ENCODE measurements around the gene HS6ST2. TPM values are rescaled to one million over a fixed set of nuclear protein-coding genes. Genes with fewer than 3 reads are reported as not detected.
"Not testable (repeated sequence)": the region's sequence is repeated elsewhere in the genome, so short reads cannot be mapped to it uniquely, and the experiment has no call there.

The HS6ST2 gene
- total RNA-seq, 2 experiments from 2014 or later = not detected

DNA sequence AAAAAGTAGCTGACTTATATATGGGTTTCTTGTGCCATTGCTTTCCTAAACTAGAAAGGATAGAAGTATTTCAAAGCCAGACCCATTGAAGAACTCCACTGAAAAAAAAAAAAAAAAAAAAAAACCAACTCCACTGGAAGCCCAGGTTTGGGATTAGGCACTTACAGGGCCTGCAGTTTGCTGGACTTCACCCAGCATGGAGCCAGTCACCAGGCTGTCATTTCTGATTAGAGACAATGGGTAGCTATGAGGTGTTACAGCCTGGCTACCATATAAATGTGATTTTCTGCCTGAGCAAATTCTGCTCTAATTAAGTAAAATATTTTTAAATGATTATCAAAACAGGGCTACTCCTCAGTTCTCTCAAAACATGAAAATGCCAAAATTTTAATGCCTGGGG, 49.5 kb downstream of the HS6ST2 start:
- H3K36me3 Mint-ChIP-seq (ENCODE audit: low read depth) = no peaks in the 10 kb centered on the region
- no peak for DNase-seq
- CTCF ChIA-PET = interaction anchor here (0.6 kb wide), 1 partner anchor 586 kb away, joined by 3 read pairs; no protein-coding TSS in a partner anchor
- no peaks in the 10 kb centered on the region for H3K27me3 Mint-ChIP-seq
- H3K4me3 Mint-ChIP-seq = no peak overlapping the region
- POLR2A ChIA-PET = no interaction called here
- H3K9me3 Mint-ChIP-seq = no peaks in the 10 kb centered on the region
- no peaks in the 10 kb centered on the region for H3K4me1 Mint-ChIP-seq
- H3K27ac Mint-ChIP-seq = no peak overlapping the region

DNA sequence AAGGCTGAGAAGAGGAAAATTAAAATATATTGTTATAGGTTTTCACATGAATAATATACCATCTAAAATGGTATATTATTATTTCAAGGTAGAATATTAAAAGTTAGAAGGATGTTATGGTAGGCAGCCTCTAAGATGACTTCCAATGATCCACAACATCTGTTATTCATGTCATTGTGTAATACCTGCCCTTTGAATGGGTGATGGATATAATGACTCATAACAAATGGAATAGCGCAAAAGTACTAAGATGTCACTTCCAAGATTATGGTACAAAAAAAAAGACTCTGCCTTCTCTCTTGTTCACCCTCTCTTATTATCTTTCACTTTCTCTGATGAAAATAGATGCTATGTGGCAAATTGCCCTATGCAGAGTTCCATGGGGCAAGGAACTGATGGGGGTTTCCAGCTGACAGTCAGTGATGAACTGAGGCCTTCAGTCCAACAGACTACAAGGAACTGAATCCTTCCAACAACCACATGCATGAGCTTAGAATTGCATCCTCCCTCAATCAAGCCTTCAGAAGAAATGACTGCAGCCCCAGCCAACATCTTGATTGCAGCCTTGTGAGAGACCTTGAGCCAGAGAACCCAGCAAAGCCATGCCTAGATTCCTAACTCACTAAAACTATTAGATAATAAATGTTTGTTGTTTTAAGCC, 57.7 kb downstream of the HS6ST2 start:
- POLR2A ChIA-PET = no interaction called here
- no peaks in the 10 kb centered on the region for H3K4me1 Mint-ChIP-seq

DNA sequence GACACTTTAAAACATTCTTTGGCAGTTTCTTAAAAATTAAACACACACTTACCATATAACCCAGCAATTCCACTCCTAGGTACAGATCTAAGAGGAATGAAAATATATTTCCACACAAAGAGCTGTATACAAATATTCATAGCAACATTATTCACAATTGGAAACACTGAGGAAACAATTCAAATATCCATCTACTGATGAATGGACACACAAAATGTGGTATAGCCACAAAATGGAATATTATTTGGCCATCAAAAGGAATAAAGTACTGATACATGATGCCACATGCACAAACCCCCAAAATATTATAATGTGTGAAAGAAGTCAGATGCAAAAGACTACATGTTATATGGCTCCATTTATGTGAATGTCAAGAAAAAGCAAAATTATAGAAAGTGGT, 70.9 kb downstream of the HS6ST2 start:
- POLR2A ChIA-PET = no interaction called here
- Mint-ChIP-seq H3K36me3 (ENCODE audit: low read depth) (no peaks in the 10 kb centered on the region), H3K27me3 (peaks cover 5% of the 10 kb centered on the region), H3K9me3 (no peaks in the 10 kb centered on the region), H3K4me3 (no peak overlapping the region), H3K4me1 (no peaks in the 10 kb centered on the region), H3K27ac (no peak overlapping the region)
- DNase-seq = no peak
- CTCF ChIA-PET = interaction anchor here (0.6 kb wide), 1 partner anchor 1462 kb away, joined by 4 read pairs; no protein-coding TSS in a partner anchor

More for the DNA sequence above, 57.7 kb downstream of the HS6ST2 start:
- H3K36me3 Mint-ChIP-seq (ENCODE audit: low read depth) = no peaks in the 10 kb centered on the region
- no peak overlapping the region for H3K27ac Mint-ChIP-seq
- CTCF ChIA-PET = no interaction called here
- H3K9me3 Mint-ChIP-seq = no peaks in the 10 kb centered on the region
- no peak overlapping the region for H3K4me3 Mint-ChIP-seq
- no peak for DNase-seq
- no peaks in the 10 kb centered on the region for H3K27me3 Mint-ChIP-seq

DNA sequence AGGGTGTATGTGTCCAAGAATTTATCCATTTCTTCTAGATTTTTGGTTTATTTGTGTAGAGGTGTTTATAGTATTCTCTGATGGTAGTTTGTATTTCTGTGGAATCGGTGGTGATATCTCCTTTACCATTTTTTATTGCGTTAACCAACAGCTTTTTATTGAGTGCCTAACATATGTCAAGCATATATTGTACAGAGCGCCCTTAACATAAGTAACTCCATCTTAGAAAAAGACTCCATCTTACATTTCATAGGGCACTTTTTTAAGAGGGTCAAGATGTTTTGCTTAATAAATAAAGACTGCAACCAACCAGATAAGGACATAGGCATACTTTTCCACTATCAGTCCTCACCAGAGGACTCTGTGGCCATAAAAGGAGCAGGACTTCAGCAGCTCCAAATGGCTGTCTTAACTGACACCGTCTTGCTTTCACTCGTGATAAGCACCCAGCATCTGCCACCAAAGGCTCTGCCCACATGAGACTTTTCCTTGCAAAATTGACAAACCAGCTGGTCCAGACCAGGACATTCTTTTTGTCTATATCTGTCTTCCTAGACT, 75.0 kb downstream of the HS6ST2 start:
- no peaks in the 10 kb centered on the region for H3K36me3 Mint-ChIP-seq (ENCODE audit: low read depth)
- no peak for DNase-seq
- POLR2A ChIA-PET = no interaction called here
- CTCF ChIA-PET = no interaction called here
- H3K9me3 Mint-ChIP-seq = no peaks in the 10 kb centered on the region
- H3K27ac Mint-ChIP-seq = no peak overlapping the region
- H3K4me3 Mint-ChIP-seq = no peak overlapping the region
- no peaks in the 10 kb centered on the region for H3K4me1 Mint-ChIP-seq
- peaks cover 5% of the 10 kb centered on the region for H3K27me3 Mint-ChIP-seq

DNA sequence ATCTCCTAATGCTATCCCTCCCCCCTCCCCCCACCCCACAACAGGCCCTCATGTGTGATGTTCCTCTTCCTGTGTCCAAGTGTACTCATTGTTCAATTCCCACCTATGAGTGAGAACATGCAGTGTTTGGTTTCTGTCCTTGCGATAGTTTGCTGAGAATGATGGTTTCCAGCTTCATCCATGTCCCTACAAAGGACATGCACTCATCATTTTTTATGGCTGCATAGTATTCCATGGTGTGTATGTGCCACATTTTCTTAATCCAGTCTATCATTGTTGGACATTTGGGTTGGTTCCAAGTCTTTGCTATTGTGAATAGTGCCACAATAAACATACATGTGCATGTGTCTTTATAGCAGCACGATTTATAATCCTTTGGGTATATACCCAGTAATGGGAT, 77.7 kb downstream of the HS6ST2 start:
- DNase-seq; H3K27ac Mint-ChIP-seq; H3K9me3 Mint-ChIP-seq; POLR2A ChIA-PET; H3K27me3 Mint-ChIP-seq; H3K4me3 Mint-ChIP-seq; CTCF ChIA-PET; H3K36me3 Mint-ChIP-seq (ENCODE audit: low read depth); H3K4me1 Mint-ChIP-seq: not testable (repeated sequence)

DNA sequence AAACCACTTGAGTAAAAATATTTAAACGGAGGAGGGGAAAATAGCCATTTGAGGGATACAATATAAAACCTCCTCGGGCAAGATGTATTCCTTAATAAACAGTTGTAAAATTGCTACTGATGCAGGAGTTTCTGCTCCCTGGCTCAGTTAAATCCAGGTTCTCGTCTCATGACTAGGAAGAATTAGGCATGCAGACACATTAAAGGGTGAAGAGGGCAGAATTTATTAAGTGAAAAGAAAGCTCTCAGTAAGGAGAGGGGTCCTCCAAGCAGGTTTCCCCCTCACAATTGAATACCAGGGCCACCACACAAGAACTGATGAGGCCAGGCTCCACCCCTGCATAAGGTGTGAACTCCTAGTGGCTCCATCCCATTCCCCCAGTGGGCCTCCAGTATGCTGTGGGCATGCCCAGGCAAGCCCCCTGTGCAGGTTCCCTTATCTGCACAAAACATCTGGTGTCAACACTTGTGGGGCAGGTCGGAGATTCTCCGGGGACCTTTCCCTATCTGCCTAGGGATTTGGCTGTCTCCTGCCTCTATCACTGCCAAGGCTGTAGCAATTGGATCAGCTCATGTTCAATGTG, 80.4 kb downstream of the HS6ST2 start:
- Mint-ChIP-seq H3K9me3 (no peaks in the 10 kb centered on the region), H3K27ac (no peak overlapping the region), H3K36me3 (ENCODE audit: low read depth) (no peaks in the 10 kb centered on the region), H3K27me3 (no peaks in the 10 kb centered on the region), H3K4me1 (no peaks in the 10 kb centered on the region), H3K4me3 (no peak overlapping the region)
- ChIA-PET POLR2A (no interaction called here), CTCF (no interaction called here)
- DNase-seq = no peak

DNA sequence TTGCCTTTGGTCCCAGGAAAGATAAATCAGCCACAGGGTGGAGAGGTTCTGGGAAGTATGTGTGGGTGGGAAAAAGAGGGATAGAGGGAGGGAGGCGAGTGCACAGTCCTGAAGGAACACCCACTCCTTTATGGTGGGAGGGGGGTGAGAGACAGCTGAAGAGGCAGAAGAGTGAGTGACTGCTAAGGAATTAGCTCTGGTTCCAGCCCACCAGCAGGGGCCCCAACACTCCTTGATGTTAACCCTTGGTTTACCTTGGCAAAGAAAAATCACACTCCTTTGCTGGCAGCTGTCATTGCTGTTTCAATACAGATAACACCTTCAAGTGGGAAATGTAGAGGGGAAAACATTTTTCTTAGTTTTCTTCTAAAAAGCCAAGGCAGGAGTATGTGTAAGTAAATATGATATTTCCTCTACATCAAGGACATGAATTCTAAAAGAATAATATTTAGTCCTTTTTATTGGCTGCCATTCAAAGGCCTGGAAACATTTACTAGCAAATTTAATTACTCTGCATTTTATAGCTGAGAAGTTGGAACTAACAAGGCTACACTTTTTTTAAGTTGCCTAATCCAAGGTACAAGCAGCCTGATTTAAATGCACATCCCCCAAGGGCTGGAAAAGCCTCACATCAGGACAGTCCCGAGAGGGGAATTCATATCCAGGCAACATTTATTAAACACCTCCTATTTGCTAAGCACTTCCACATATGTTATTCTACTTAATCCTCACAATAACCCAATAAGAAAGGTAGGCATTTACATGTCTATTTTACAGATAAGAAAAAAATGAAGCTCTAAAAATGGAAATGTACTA, 81.7 kb downstream of the HS6ST2 start:
- H3K27me3 Mint-ChIP-seq = no peaks in the 10 kb centered on the region

DNA sequence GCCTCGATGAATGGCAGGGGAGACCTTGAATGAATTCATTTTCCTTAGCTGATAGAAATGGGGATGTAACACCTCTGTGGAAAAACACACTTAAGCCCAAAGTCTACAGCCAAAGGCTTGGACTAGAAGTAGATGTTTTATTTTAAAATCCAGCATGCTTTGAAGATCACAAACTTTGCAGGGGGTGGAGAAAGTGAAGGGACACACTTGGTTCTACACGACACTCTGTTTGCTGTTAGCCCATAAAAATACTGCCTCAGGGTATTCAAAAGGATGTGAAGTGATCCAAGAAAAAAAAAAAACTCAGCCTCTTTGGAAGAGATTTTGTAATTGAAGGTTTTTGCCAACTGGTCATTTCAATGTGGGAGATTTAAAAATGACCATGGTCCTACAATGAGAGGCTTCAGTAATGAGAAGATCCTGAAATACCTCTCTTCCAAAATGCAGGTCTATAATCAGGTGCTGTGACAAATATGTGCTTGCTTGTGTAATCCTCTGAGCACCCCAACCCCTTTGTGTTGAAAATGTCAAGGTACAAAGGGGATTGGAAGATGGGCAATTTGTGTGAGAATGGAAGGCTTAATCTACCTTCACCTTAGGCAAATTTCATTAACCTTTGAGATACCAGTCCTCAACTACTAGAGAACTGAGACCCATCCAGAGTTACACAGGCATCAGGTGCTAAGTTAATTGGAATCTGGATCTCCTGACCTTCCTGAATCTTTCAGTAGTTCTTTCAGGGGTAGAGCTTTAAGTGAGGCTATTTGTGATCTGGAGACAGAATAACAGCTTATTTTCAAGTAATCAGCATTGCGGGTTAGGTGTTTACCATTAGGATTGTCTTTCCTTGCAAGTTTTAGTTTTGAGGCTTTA, 82.5 kb downstream of the HS6ST2 start:
- POLR2A ChIA-PET = no interaction called here
- Mint-ChIP-seq H3K27ac (no peak overlapping the region), H3K27me3 (no peaks in the 10 kb centered on the region), H3K36me3 (ENCODE audit: low read depth) (no peaks in the 10 kb centered on the region), H3K4me1 (no peaks in the 10 kb centered on the region), H3K4me3 (no peak overlapping the region), H3K9me3 (no peaks in the 10 kb centered on the region)
- DNase-seq = no peak
- CTCF ChIA-PET = no interaction called here

More for the DNA sequence above, 81.7 kb downstream of the HS6ST2 start:
- CTCF ChIA-PET = no interaction called here
- Mint-ChIP-seq H3K27ac (no peak overlapping the region), H3K4me3 (no peak overlapping the region), H3K36me3 (ENCODE audit: low read depth) (no peaks in the 10 kb centered on the region), H3K4me1 (no peaks in the 10 kb centered on the region), H3K9me3 (no peaks in the 10 kb centered on the region)
- POLR2A ChIA-PET = no interaction called here
- DNase-seq = no peak

DNA sequence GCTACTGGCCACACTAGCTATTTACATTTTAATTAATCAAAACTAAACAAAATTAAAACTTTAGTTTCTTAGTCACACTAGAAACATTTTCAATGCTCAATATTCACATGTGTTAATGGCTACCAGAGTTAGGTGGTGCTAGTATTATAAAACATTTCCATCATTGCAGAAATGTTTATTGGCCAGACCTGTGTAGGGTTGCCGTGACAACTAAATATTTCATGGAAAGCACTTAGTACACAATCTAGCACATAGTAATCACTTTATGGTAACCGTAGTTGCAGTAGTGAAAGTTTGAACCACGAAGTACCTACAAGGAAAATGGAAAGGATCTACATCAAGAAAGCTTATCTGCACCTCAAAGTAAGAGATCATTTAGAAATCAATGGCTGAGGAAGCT, 95.9 kb downstream of the HS6ST2 start:
- peaks cover 13% of the 10 kb centered on the region for H3K36me3 Mint-ChIP-seq (ENCODE audit: low read depth)
- no peak for DNase-seq
- H3K27me3 Mint-ChIP-seq = peaks cover 7% of the 10 kb centered on the region
- POLR2A ChIA-PET = no interaction called here
- peaks cover 8% of the 10 kb centered on the region for H3K9me3 Mint-ChIP-seq
- CTCF ChIA-PET = interaction anchor here (0.9 kb wide), 1 partner anchor 50 kb away, joined by 3 read pairs; no protein-coding TSS in a partner anchor
- no peak overlapping the region for H3K4me3 Mint-ChIP-seq
- peaks cover 26% of the 10 kb centered on the region for H3K4me1 Mint-ChIP-seq
- no peak overlapping the region for H3K27ac Mint-ChIP-seq

DNA sequence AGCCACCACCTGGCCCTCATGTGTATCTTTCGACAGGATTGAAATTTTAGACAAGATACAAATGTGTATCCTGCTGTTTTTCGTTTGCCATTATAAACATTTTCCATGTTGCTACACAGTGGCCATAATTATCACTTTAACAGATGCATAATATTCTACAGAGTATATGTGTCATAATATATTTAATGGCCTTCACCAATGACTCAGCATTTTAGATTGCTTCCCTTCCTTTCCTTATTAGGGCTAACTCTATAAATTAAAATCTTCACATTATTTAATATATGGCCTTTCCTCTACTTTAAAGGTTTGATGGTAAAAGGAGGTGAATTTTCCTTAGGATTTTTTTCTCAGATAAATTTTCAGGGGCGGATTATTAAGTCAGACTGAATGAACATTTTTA, 97.4 kb downstream of the HS6ST2 start:
- DNase-seq = no peak
- peaks cover 10% of the 10 kb centered on the region for H3K9me3 Mint-ChIP-seq
- no peak overlapping the region for H3K4me3 Mint-ChIP-seq
- CTCF ChIA-PET = no interaction called here
- no peak overlapping the region for H3K27ac Mint-ChIP-seq
- H3K36me3 Mint-ChIP-seq (ENCODE audit: low read depth) = peaks cover 13% of the 10 kb centered on the region
- peaks cover 7% of the 10 kb centered on the region for H3K27me3 Mint-ChIP-seq
- POLR2A ChIA-PET = no interaction called here
- H3K4me1 Mint-ChIP-seq = peaks cover 31% of the 10 kb centered on the region

DNA sequence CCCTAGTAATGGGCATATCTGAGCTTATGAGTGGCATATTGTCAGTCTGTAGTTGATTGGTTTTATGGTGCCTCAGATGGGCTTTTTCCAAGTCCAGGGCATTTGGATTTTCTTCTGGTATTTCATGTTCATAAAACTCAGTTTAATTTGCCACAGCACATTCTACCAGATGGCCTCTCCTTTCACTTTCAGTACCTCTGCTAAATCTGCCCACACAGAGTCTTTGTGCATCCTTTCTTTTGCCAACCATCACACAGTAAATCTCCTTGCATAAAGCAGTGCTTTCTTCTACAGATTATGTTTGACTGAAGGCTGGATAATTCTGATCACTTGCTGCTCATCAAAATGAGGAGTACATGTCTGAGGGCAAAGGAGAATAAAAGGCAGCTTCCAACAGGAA, 98.2 kb downstream of the HS6ST2 start:
- no peak overlapping the region for H3K4me3 Mint-ChIP-seq
- H3K36me3 Mint-ChIP-seq (ENCODE audit: low read depth) = peaks cover 13% of the 10 kb centered on the region
- POLR2A ChIA-PET = no interaction called here
- peaks cover 10% of the 10 kb centered on the region for H3K9me3 Mint-ChIP-seq
- no peak for DNase-seq
- H3K27ac Mint-ChIP-seq = no peak overlapping the region
- peaks cover 35% of the 10 kb centered on the region for H3K4me1 Mint-ChIP-seq
- CTCF ChIA-PET = interaction anchor here (0.7 kb wide), 1 partner anchor 903 kb away, joined by 6 read pairs; no protein-coding TSS in a partner anchor
- H3K27me3 Mint-ChIP-seq = peaks cover 7% of the 10 kb centered on the region

DNA sequence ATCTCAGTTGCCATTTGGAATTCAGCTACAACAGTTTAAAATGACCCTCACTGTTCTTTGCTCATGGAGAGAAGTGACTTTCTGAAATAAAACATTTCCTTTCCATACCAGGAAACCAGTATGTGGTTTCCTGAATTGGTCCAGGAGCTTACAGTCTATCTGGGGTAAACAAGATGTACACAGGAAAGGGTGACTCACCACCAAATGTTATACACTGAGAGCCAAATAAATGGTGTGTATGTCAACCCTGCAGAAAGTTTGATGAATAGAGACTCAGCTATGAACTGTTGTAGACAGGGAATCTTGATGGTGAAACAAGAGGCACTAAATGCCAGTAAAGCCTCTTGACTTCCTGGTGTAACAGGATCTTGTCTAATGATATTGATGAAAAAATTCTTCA, 100.4 kb downstream of the HS6ST2 start:
- ChIA-PET CTCF (no interaction called here), POLR2A (no interaction called here)
- Mint-ChIP-seq H3K27me3 (peaks cover 8% of the 10 kb centered on the region), H3K36me3 (ENCODE audit: low read depth) (peaks cover 13% of the 10 kb centered on the region), H3K4me1 (peaks cover 35% of the 10 kb centered on the region), H3K27ac (no peak overlapping the region), H3K9me3 (peaks cover 10% of the 10 kb centered on the region), H3K4me3 (no peak overlapping the region)
- DNase-seq = no peak
